NCI-H524 treated with DMSO at 0.1 percent for 48 hours (cell line): ENCODE data around the gene ALOX5.
"Not testable (repeated sequence)": the region's sequence is repeated elsewhere in the genome, so short reads cannot be mapped to it uniquely, and the experiment has no call there.

Source experiments
- DNase-seq: peaks from one replicate; lab custom pipeline; 2025; lab: John Stamatoyannopoulos, UW

Gene ALOX5

GRCh38 chr10:45404770-45405120 lies 30.7 kb downstream of the ALOX5 start:
- no peak for DNase-seq

GRCh38 chr10:45407542-45407941 lies 33.5 kb downstream of the ALOX5 start:
- DNase-seq = no peak

- no peak for DNase-seq
These were observed 34.7 kb downstream of the ALOX5 start for GRCh38 chr10:45408421-45409319.

GRCh38 chr10:45409347-45409746 lies 35.3 kb downstream of the ALOX5 start:
- DNase-seq = not testable (repeated sequence)

- no peak for DNase-seq
These were observed 35.8 kb downstream of the ALOX5 start for GRCh38 chr10:45409782-45410181.

GRCh38 chr10:45410489-45410806 lies 36.4 kb downstream of the ALOX5 start:
- DNase-seq = no peak

GRCh38 chr10:45410807-45411606 lies 37.0 kb downstream of the ALOX5 start:
- DNase-seq = no peak

GRCh38 chr10:45411607-45411940 lies 37.6 kb downstream of the ALOX5 start:
- no peak for DNase-seq

GRCh38 chr10:45415062-45415461 lies 41.0 kb downstream of the ALOX5 start:
- DNase-seq = not testable (repeated sequence)

GRCh38 chr10:45416603-45417002 lies 42.6 kb downstream of the ALOX5 start:
- DNase-seq = no peak

GRCh38 chr10:45417746-45418145 lies 43.7 kb downstream of the ALOX5 start:
- DNase-seq = no peak

GRCh38 chr10:45418417-45418848 lies 44.4 kb downstream of the ALOX5 start:
- no peak for DNase-seq

GRCh38 chr10:45418849-45419675 lies 45.0 kb downstream of the ALOX5 start:
- no peak for DNase-seq

- DNase-seq = no peak
These were observed 45.6 kb downstream of the ALOX5 start for GRCh38 chr10:45419676-45420025.

- peak; percentile 47 for DNase-seq
These were observed 46.6 kb downstream of the ALOX5 start for GRCh38 chr10:45420453-45421192.

GRCh38 chr10:45421221-45422097 lies 47.4 kb downstream of the ALOX5 start:
- no peak for DNase-seq

GRCh38 chr10:45422207-45422865 lies 48.3 kb downstream of the ALOX5 start:
- peak; percentile 36 for DNase-seq

- DNase-seq = no peak
These were observed 49.0 kb downstream of the ALOX5 start for GRCh38 chr10:45422866-45423659.

- no peak for DNase-seq
These were observed 50.0 kb downstream of the ALOX5 start for GRCh38 chr10:45423976-45424499.
